Measurements from ENCODE around the gene SIN3B.

SIN3B gene

GRCh38 chr19:16820056-16820455 is 9.1 kb upstream of the SIN3B start:
- no peaks in the 10 kb centered on the region for H3K9me3 ChIP-seq (ENCODE audit: low read length)
- H4K20me1 ChIP-seq (ENCODE audit: insufficient read depth, low read length) = no peaks in the 10 kb centered on the region
- no peaks in the 10 kb centered on the region for H3K36me3 ChIP-seq (ENCODE audit: insufficient read depth, low read length)
- H3K9ac ChIP-seq (ENCODE audit: low read length) = no peak overlapping the region
- TF ChIP-seq CTCF (IDR thresholded peaks at IDR 0.05; ENCODE audit: low read length) (no peak), EZH2 (IDR thresholded peaks at IDR 0.05; ENCODE audit: borderline replicate concordance, low read length) (no peak)
- no peak overlapping the region for H3K4me3 ChIP-seq (ENCODE audit: low read depth, low read length, poor library complexity, severe bottlenecking)
- H3K27me3 ChIP-seq (ENCODE audit: insufficient read depth, low read length) = no peaks in the 10 kb centered on the region
- H3K79me2 ChIP-seq (ENCODE audit: insufficient read depth, low read length) = no peaks in the 10 kb centered on the region
- H3K4me2 ChIP-seq (ENCODE audit: low read length) = no peak overlapping the region
- no peaks in the 10 kb centered on the region for H3K9me2 ChIP-seq (ENCODE audit: low read depth, low read length)
- no peak overlapping the region for H3K27ac ChIP-seq (ENCODE audit: low read depth, low read length, poor library complexity, severe bottlenecking)
- no peak overlapping the region for H2AFZ ChIP-seq (ENCODE audit: low read length)
- no peaks in the 10 kb centered on the region for H3F3A ChIP-seq (ENCODE audit: insufficient read depth, low read length)
- no peaks in the 10 kb centered on the region for H3K4me1 ChIP-seq (ENCODE audit: insufficient read depth, low read length, severe bottlenecking)

GRCh38 chr19:16821081-16821480 is 8.1 kb upstream of the SIN3B start:
- H2AFZ ChIP-seq (ENCODE audit: low read length) = no peak overlapping the region
- no peak for TF ChIP-seq EZH2 (IDR thresholded peaks at IDR 0.05; ENCODE audit: borderline replicate concordance, low read length)
- TF ChIP-seq CTCF (IDR thresholded peaks at IDR 0.05; ENCODE audit: low read length) = no peak
- no peak overlapping the region for H3K4me2 ChIP-seq (ENCODE audit: low read length)

GRCh38 chr19:16822648-16823047 is 6.5 kb upstream of the SIN3B start:
- H3K27ac ChIP-seq (ENCODE audit: low read depth, low read length, poor library complexity, severe bottlenecking) = no peak overlapping the region
- H2AFZ ChIP-seq (ENCODE audit: low read length) = no peak overlapping the region
- H3K27me3 ChIP-seq (ENCODE audit: insufficient read depth, low read length) = no peaks in the 10 kb centered on the region
- TF ChIP-seq CTCF (IDR thresholded peaks at IDR 0.05; ENCODE audit: low read length) (no peak), EZH2 (IDR thresholded peaks at IDR 0.05; ENCODE audit: borderline replicate concordance, low read length) (no peak)
- H3K4me3 ChIP-seq (ENCODE audit: low read depth, low read length, poor library complexity, severe bottlenecking) = no peak overlapping the region
- no peak overlapping the region for H3K4me2 ChIP-seq (ENCODE audit: low read length)
- H3K9ac ChIP-seq (ENCODE audit: low read length) = no peak overlapping the region
- H3K79me2 ChIP-seq (ENCODE audit: insufficient read depth, low read length) = no peaks in the 10 kb centered on the region
- no peaks in the 10 kb centered on the region for H3K9me2 ChIP-seq (ENCODE audit: low read depth, low read length)
- no peaks in the 10 kb centered on the region for H4K20me1 ChIP-seq (ENCODE audit: insufficient read depth, low read length)
- no peaks in the 10 kb centered on the region for H3K4me1 ChIP-seq (ENCODE audit: insufficient read depth, low read length, severe bottlenecking)
- no peaks in the 10 kb centered on the region for H3K9me3 ChIP-seq (ENCODE audit: low read length)
- no peaks in the 10 kb centered on the region for H3K36me3 ChIP-seq (ENCODE audit: insufficient read depth, low read length)
- no peaks in the 10 kb centered on the region for H3F3A ChIP-seq (ENCODE audit: insufficient read depth, low read length)

More at GRCh38 chr19:16821081-16821480, 8.1 kb upstream of the SIN3B start:
- Histone ChIP-seq H4K20me1 (ENCODE audit: insufficient read depth, low read length) (no peaks in the 10 kb centered on the region), H3K9ac (ENCODE audit: low read length) (no peak overlapping the region), H3K27me3 (ENCODE audit: insufficient read depth, low read length) (no peaks in the 10 kb centered on the region), H3K27ac (ENCODE audit: low read depth, low read length, poor library complexity, severe bottlenecking) (no peak overlapping the region), H3K9me3 (ENCODE audit: low read length) (no peaks in the 10 kb centered on the region), H3K36me3 (ENCODE audit: insufficient read depth, low read length) (no peaks in the 10 kb centered on the region), H3K9me2 (ENCODE audit: low read depth, low read length) (no peaks in the 10 kb centered on the region), H3K4me3 (ENCODE audit: low read depth, low read length, poor library complexity, severe bottlenecking) (no peak overlapping the region), H3K4me1 (ENCODE audit: insufficient read depth, low read length, severe bottlenecking) (no peaks in the 10 kb centered on the region), H3K79me2 (ENCODE audit: insufficient read depth, low read length) (no peaks in the 10 kb centered on the region), H3F3A (ENCODE audit: insufficient read depth, low read length) (no peaks in the 10 kb centered on the region)
